H9 (cell line): Measurements from ENCODE around the gene PRSS21. TPM values are rescaled to one million over a fixed set of nuclear protein-coding genes. Genes with fewer than 3 reads are reported as not detected.

ENCODE experiments used
- DNase-seq: peaks from one replicate; pipeline ENCODE4 v3.0.0-alpha.2; 2017
- H2AFZ ChIP-seq: one replicate; pipeline ENCODE4 v1.6.1; 2013; ENCODE audit warnings: mild to moderate bottlenecking, low read length, control low read depth, moderate library complexity
- H2AK5ac ChIP-seq: 2 replicates; pipeline ENCODE4 v1.6.1; 2013; ENCODE audit warnings: low read length, control low read depth, mixed read lengths; ENCODE audit not compliant: insufficient read length
- H2BK120ac ChIP-seq: one replicate; pipeline ENCODE4 v1.6.1; 2013; ENCODE audit warnings: low read depth, mild to moderate bottlenecking, low read length, control low read depth, inconsistent platforms; ENCODE audit not compliant: poor library complexity, severe bottlenecking
- H2BK12ac ChIP-seq: 2 replicates; pipeline ENCODE4 v1.6.1; 2013; ENCODE audit warnings: low read length, control low read depth, mixed read lengths, low read depth; ENCODE audit not compliant: insufficient read length
- H2BK15ac ChIP-seq: 2 replicates; pipeline ENCODE4 v1.6.1; 2013; ENCODE audit warnings: low read depth, low read length, control low read depth
- H2BK20ac ChIP-seq: one replicate; pipeline ENCODE4 v1.6.1; 2013; ENCODE audit warnings: low read depth, mild to moderate bottlenecking, low read length, control low read depth, inconsistent platforms; ENCODE audit not compliant: poor library complexity, severe bottlenecking
- H2BK5ac ChIP-seq: 2 replicates; pipeline ENCODE4 v1.6.1; 2013; ENCODE audit warnings: low read length, control low read depth, mixed read lengths; ENCODE audit not compliant: insufficient read length
- H3K14ac ChIP-seq: 2 replicates; pipeline ENCODE4 v1.6.1; 2013; ENCODE audit warnings: low read length, control low read depth; ENCODE audit not compliant: insufficient read depth
- H3K18ac ChIP-seq: 2 replicates; pipeline ENCODE4 v1.6.1; 2013; ENCODE audit warnings: low read depth, mild to moderate bottlenecking, mixed read lengths, low read length, control low read depth; ENCODE audit not compliant: insufficient read length
- H3K23ac ChIP-seq: 2 replicates; pipeline ENCODE4 v1.6.1; 2013; ENCODE audit warnings: low read length, control low read depth, mixed read lengths, low read depth; ENCODE audit not compliant: insufficient read length
- H3K23me2 ChIP-seq: 2 replicates; pipeline ENCODE4 v1.6.1; 2013; ENCODE audit warnings: low read depth, mild to moderate bottlenecking, mixed read lengths, low read length, control low read depth; ENCODE audit not compliant: insufficient read length, poor library complexity, severe bottlenecking
- H3K27ac ChIP-seq: 2 replicates; pipeline ENCODE4 v1.5.1; 2013; ENCODE audit warnings: low read length, control low read depth, mixed read lengths, low read depth; ENCODE audit not compliant: insufficient read length
- H3K27me3 ChIP-seq: 2 replicates; pipeline ENCODE4 v1.6.1; 2013; ENCODE audit warnings: low read length, control low read depth, inconsistent platforms; ENCODE audit not compliant: insufficient read depth
- H3K4ac ChIP-seq: 2 replicates; pipeline ENCODE4 v1.6.1; 2013; ENCODE audit warnings: low read depth, mild to moderate bottlenecking, control low read depth, inconsistent platforms, low read length, moderate library complexity
- H3K4me1 ChIP-seq: 2 replicates; pipeline ENCODE4 v1.6.1; 2013; ENCODE audit warnings: low read length, control low read depth, inconsistent platforms; ENCODE audit not compliant: insufficient read depth
- H3K4me2 ChIP-seq: 2 replicates; pipeline ENCODE4 v1.6.1; 2013; ENCODE audit warnings: low read length, control low read depth, mixed read lengths; ENCODE audit not compliant: insufficient read length, insufficient read depth
- H3K56ac ChIP-seq: 2 replicates; pipeline ENCODE4 v1.6.1; 2013; ENCODE audit warnings: low read depth, mild to moderate bottlenecking, mixed read lengths, low read length, control low read depth; ENCODE audit not compliant: insufficient read length
- H3K79me1 ChIP-seq: 2 replicates; pipeline ENCODE4 v1.6.1; 2013; ENCODE audit warnings: low read depth, mild to moderate bottlenecking, moderate library complexity, low read length, control low read depth, inconsistent platforms; ENCODE audit not compliant: insufficient read depth, poor library complexity, severe bottlenecking
- H3K79me2 ChIP-seq: 2 replicates; pipeline ENCODE4 v1.6.1; 2013; ENCODE audit warnings: low read length, control low read depth, inconsistent platforms; ENCODE audit not compliant: insufficient read depth
- H3K9ac ChIP-seq: 2 replicates; pipeline ENCODE4 v1.6.1; 2013; ENCODE audit warnings: low read length, control low read depth, mixed read lengths; ENCODE audit not compliant: insufficient read length; ENCODE audit errors: extremely low read depth
- H3K9me3 ChIP-seq: one replicate; pipeline ENCODE4 v1.6.1; 2013; ENCODE audit warnings: low read depth, low read length, inconsistent platforms; ENCODE audit not compliant: control insufficient read depth
- H3T11ph ChIP-seq: one replicate; pipeline ENCODE4 v1.6.1; 2013; ENCODE audit warnings: mild to moderate bottlenecking, low read length, control low read depth, inconsistent platforms
- H4K20me1 ChIP-seq: one replicate; pipeline ENCODE4 v1.6.1; 2013; ENCODE audit not compliant: control insufficient read depth, insufficient read length, insufficient read depth
- H4K5ac ChIP-seq: 2 replicates; pipeline ENCODE4 v1.6.1; 2013; ENCODE audit warnings: low read depth, mild to moderate bottlenecking, mixed read lengths, low read length, control low read depth; ENCODE audit not compliant: insufficient read length
- H4K8ac ChIP-seq: replicated peaks from 2 replicates; pipeline ENCODE4 v1.6.1; 2013; ENCODE audit warnings: low read length, control low read depth, mixed read lengths, low read depth; ENCODE audit not compliant: insufficient read length
- H4K91ac ChIP-seq: 2 replicates; pipeline ENCODE4 v1.6.1; 2013; ENCODE audit warnings: low read depth, mild to moderate bottlenecking, moderate library complexity, mixed read lengths, low read length, control low read depth; ENCODE audit not compliant: insufficient read length
- H3K27ac Mint-ChIP-seq, 3 experiments: 2 replicates in 2 of 3; 3 replicates in 1 of 3; pipeline ENCODE4 v1.8.0; 2020 to 2021; ENCODE audit warnings: mixed read lengths in 3 of 3, mild to moderate bottlenecking in 1 of 3, moderate library complexity in 1 of 3
- H3K27me3 Mint-ChIP-seq: 2 replicates; pipeline ENCODE4 v1.8.0; 2021; ENCODE audit warnings: low read depth, mild to moderate bottlenecking, moderate library complexity, mixed read lengths
- H3K36me3 Mint-ChIP-seq, 3 experiments: 2 replicates in 2 of 3; 3 replicates in 1 of 3; pipeline ENCODE4 v1.8.0; 2020 to 2021; ENCODE audit warnings: low read depth in 3 of 3, mixed read lengths in 3 of 3; ENCODE audit not compliant: insufficient read depth in 1 of 3
- H3K4me1 Mint-ChIP-seq, 2 experiments: 2 replicates each; pipeline ENCODE4 v1.8.0; 2020; ENCODE audit warnings: mixed read lengths in 2 of 2
- H3K4me3 Mint-ChIP-seq, 2 experiments: 2 replicates in 1 of 2; 3 replicates in 1 of 2; pipeline ENCODE4 v1.8.0; 2020 to 2021; ENCODE audit warnings: mild to moderate bottlenecking in 2 of 2, mixed read lengths in 2 of 2, moderate library complexity in 1 of 2
- H3K9me3 Mint-ChIP-seq, 2 experiments: 2 replicates in 1 of 2; 3 replicates in 1 of 2; pipeline ENCODE4 v1.8.0; 2020; ENCODE audit warnings: mild to moderate bottlenecking in 2 of 2, mixed read lengths in 2 of 2, moderate library complexity in 1 of 2
- CTCF ChIP-seq: fragments of 200-600 bp; sonication (generic); conservative IDR thresholded peaks from 3 replicates; pipeline ENCODE4 v1.8.0; 2021; ENCODE audit warnings: antibody characterized with exemption, mild to moderate bottlenecking
- WGBS: extraction: QIAGEN DNeasy Blood & Tissue Kit; methylation state at CpG from one replicate; pipeline ENCODE4 v1.1.7; 2013; ENCODE audit warnings: missing lambda C conversion rate, low lambda C conversion rate, mixed read lengths; ENCODE audit not compliant: insufficient read length; ENCODE audit errors: extremely low coverage; 5-methylcytosine and 5-hydroxymethylcytosine counted together
- total RNA-seq: library from RNA; stranded (reverse); gene quantifications from 2 replicates; pipeline ENCODE4 v1.2.1, GENCODE V29; 2021

The PRSS21 gene
- total RNA-seq, 1 experiment from 2014 or later: not detected

- no peak for DNase-seq
- H4K91ac ChIP-seq: no peak overlapping the region
- no peak overlapping the region for H3K23ac ChIP-seq
- no peak overlapping the region for H3K14ac ChIP-seq
- no peak overlapping the region for H2BK120ac ChIP-seq
- no peak overlapping the region for H4K8ac ChIP-seq
- H3K79me2 ChIP-seq: no peaks in the 10 kb centered on the region
- no peak overlapping the region for H3K9ac ChIP-seq
- H3K4ac ChIP-seq: no peak overlapping the region
- no peak overlapping the region for H4K5ac ChIP-seq
- H3K27me3 Mint-ChIP-seq: peaks cover 29% of the 10 kb centered on the region
- no peak overlapping the region for H2BK5ac ChIP-seq
- H2BK12ac ChIP-seq: no peak overlapping the region
- H3K4me2 ChIP-seq: no peak overlapping the region
- no peak for TF ChIP-seq CTCF
- no peak overlapping the region for H2AK5ac ChIP-seq
- H2BK20ac ChIP-seq: no peak overlapping the region
- H3K4me3 Mint-ChIP-seq: no peak overlapping the region
- peaks cover 27 to 28% of the 10 kb centered on the region in 2 experiments for H3K9me3 Mint-ChIP-seq
- H3T11ph ChIP-seq: no peak overlapping the region
- no peak overlapping the region for H2AFZ ChIP-seq
- H3K27me3 ChIP-seq: no peaks in the 10 kb centered on the region
- H3K4me1 Mint-ChIP-seq: no peaks in the 10 kb centered on the region
- peaks cover 10% of the 10 kb centered on the region for H3K9me3 ChIP-seq
- WGBS: no CpG with 5 or more reads among the region's 3 CpGs
- no peaks in the 10 kb centered on the region for H3K79me1 ChIP-seq
- no peaks in the 10 kb centered on the region for H3K4me1 ChIP-seq
- no peaks in the 10 kb centered on the region for H3K23me2 ChIP-seq
- no peaks in the 10 kb centered on the region for H4K20me1 ChIP-seq
- no peak overlapping the region for H3K56ac ChIP-seq
- no peak overlapping the region for H3K27ac ChIP-seq
- no peak overlapping the region for H2BK15ac ChIP-seq
- no peak overlapping the region for H3K27ac Mint-ChIP-seq
- no peak overlapping the region for H3K18ac ChIP-seq
- H3K36me3 Mint-ChIP-seq: peaks cover 0 to 4% (median 0%) of the 10 kb centered on the region in 3 experiments; a peak in 2 of 7 replicates
Measured at GRCh38 chr16:2803545-2804195, 13.4 kb upstream of the PRSS21 start.
